Forelimb muscle (tissue), 1 donor: ENCODE measurements around the gene CLIC3. TPM values are rescaled to one million over a fixed set of nuclear protein-coding genes. Genes with fewer than 3 reads are reported as not detected.

ENCODE experiments used
- DNase-seq: peaks from one replicate; pipeline ENCODE4 v3.0.0-alpha.2; 2013; ENCODE audit warnings: low read depth
- polyA plus RNA-seq: library from polyadenylated mRNA; unstranded; fragments of 120-200 nt; gene quantifications from one replicate; pipeline ENCODE4 v1.2.1, GENCODE V29; 2013; ENCODE audit not compliant: insufficient read length

CLIC3 gene
- polyA plus RNA-seq, 1 donor: 0.42 TPM

GRCh38 chr9:136964171-136964689 lies 32.1 kb downstream of the CLIC3 start:
- DNase-seq: no peak

- DNase-seq: no peak
Measured at GRCh38 chr9:136963751-136964150, 32.6 kb downstream of the CLIC3 start.

GRCh38 chr9:136963341-136963740 lies 33.0 kb downstream of the CLIC3 start:
- no peak for DNase-seq

- DNase-seq: no peak
Measured at GRCh38 chr9:136962701-136963248, 33.6 kb downstream of the CLIC3 start.

GRCh38 chr9:136962163-136962562 lies 34.2 kb downstream of the CLIC3 start:
- no peak for DNase-seq

- no peak for DNase-seq
Measured at GRCh38 chr9:136961279-136962065, 34.9 kb downstream of the CLIC3 start.

GRCh38 chr9:136960938-136961275 lies 35.5 kb downstream of the CLIC3 start:
- DNase-seq: no peak

GRCh38 chr9:136960212-136960937 lies 36.0 kb downstream of the CLIC3 start:
- no peak for DNase-seq

- DNase-seq: no peak
Measured at GRCh38 chr9:136958898-136959850, 37.2 kb downstream of the CLIC3 start.

- DNase-seq: no peak
Measured at GRCh38 chr9:136958473-136958872, 37.9 kb downstream of the CLIC3 start.

- no peak for DNase-seq
Measured at GRCh38 chr9:136957901-136958300, 38.5 kb downstream of the CLIC3 start.

GRCh38 chr9:136957461-136957860 lies 38.9 kb downstream of the CLIC3 start:
- no peak for DNase-seq

GRCh38 chr9:136956604-136957003 lies 39.8 kb downstream of the CLIC3 start:
- no peak for DNase-seq

- no peak for DNase-seq
Measured at GRCh38 chr9:136955943-136956335, 40.4 kb downstream of the CLIC3 start.

GRCh38 chr9:136955202-136955942 lies 41.0 kb downstream of the CLIC3 start:
- no peak for DNase-seq

GRCh38 chr9:136954270-136955083 lies 41.9 kb downstream of the CLIC3 start:
- no peak for DNase-seq

GRCh38 chr9:136953771-136954269 lies 42.5 kb downstream of the CLIC3 start:
- DNase-seq: no peak

GRCh38 chr9:136952876-136953770 lies 43.2 kb downstream of the CLIC3 start:
- DNase-seq: no peak
